Activated CD8-positive, alpha-beta memory T cell treated with anti-CD3 and anti-CD28 coated beads for 1 hour (primary cell): ENCODE data around the gene DOP1B.

ENCODE experiments used
- DNase-seq, 2 donors: peaks; one replicate each; pipeline ENCODE4 v3.0.0-alpha.2; 2020; ENCODE audit warnings: low read depth in 1 of 2; ENCODE audit errors: extremely low read depth in 1 of 2

DOP1B gene

DNA sequence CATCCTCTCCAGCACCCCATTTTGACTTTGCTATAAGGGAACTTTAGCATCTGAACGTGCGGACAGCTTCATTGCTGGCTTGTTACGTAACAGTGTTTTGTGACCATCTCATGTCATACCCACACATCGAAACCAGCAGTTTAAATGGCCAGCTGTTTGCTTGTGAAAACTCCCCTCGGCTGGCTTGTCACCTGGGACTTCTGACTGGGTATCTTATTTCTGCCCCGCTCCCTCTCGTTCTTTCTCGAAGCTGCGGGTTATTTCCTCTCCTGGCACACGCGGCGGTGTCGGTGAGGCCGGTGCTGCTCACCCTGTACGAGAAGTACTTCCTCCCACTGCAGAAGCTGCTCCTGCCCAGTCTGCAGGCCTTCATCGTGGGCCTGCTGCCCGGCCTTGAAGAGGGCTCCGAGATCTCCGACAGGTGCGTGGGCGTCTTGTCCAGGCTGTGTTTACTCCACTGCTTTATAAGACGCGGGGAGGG lies 43.5 kb downstream of the DOP1B start:
- DNase-seq = no peak

DNA sequence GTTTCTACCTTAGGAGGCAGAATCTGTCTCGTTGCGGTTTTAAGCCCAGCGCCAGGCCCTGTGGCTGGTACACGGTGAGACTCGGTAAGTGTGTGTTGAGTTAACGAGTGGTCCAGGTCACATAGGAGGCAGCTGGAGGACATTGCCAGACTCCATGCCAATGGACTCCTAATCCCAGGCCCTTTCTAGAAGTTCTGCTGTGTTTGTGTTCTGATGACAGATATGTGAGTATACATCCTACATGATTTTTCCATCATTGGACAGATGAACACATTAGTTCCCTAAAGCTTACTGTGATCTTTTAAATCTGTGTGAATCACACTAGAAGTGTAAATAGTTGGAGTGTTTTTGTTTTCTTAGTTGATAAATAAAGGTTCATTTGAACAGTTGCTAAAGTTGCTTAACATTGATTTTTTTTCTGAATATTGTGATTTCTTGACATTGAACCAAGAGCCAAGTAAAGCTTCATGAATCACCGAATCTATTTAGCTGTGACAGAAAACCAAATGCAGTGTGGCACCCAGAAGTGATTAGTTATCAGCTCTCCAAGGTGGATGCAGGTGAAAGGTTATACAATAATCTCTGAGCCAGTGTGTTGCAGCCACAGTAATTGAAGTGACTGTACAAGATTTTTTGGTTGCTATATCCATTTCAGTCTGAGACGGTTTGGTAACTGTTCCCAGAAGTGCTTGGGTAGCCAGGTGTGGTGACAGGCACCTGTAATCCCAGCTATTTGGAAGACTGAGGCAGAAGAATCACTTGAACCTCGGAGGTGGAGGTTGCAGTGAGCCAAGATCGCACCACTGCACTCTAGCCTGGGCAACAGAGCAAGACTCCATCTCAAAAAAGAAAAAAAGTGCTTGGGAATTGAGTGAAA lies 46.3 kb downstream of the DOP1B start:
- DNase-seq = no peak

DNA sequence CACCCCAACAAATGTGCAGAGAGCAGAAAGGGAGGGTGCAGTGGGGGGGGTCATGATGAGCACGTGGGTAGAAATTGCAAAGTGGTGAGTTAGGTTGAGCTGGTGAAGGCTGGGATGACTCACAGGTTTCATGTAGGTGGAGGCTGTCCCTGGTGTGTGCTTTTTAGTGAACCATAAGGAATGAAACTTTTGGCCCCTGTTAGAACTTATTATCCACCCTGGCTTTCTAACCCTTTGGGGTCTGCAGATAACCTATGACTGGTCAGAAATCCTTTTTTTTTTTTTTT lies 46.9 kb downstream of the DOP1B start:
- DNase-seq = no peak

DNA sequence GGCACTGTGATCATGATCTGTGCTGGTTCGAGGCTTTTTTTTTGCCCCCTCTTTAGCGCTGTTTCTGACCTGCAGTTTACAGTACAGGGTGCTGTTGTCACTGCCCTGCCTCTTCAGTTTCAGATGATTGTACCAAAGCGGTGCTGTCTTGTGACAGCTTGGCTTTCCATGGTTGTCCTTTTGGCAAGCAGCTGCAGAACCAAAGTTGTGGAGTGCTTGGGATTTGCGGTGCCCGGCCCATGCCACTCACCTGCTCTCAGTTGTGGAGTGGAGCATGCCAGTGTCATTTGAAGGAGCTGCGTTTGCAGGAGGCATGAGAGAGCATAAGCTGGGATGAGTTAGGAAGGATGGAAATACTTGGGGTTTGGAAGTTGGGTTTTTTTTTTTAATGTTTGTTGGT lies 48.4 kb downstream of the DOP1B start:
- no peak for DNase-seq

DNA sequence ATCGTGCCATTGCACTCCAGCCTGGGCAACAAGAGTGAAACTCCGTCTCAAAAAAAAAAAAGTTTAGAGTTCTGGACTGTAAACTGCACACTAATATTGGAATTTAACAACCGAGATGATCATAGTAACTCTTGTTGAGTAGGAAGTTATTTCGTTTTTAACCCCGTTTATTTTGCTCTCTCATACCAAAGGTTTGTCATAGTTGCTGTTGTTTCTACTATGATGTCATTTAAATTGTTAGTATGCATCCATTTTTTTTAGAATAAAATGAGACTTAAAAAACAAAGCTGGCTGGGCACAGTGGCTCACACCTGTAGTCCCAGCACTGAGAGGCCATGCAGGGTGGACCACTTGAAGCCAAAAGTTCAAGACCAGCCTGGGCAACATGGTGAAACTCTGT lies 49.3 kb downstream of the DOP1B start:
- no peak for DNase-seq
